Measurements from ENCODE around the gene TSHZ2.

DNA sequence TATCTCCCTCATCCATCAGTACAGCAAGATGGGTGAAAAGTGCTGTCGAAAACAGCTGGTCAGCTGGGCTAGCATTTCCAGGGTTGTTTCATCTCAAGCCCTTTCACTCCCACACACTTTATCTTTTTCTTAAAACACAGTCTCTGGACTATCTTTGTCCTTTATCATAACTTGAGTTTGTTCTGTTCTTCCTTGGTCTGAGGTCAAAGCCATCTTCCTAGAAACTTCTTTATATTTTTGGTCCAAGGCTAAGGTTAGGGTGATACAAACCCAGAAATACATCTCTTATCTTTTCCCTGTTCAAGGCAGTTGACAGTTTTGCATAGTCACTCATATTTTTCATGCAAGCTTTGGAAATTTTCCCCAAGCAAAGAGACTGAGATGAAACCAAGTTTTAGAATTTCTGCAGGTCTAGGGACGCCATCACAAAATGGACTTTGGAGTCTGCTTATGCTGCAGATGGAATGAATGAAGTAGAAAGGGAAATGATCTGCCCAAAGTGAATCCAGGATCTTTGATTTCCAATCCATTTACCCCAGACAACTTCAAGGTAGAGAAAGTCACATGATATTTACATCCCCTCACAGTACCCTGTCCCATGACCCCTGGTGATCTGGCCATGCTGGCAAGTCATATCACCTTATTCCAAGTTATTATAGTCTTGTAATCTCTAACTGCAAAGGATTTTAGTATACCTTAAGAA, 324.4 kb downstream of the TSHZ2 start:
- TF ChIP-seq GATA2 (IDR thresholded peaks at IDR 0.05; ENCODE audit: low read depth, low read length) (no peak), GATA3 (IDR thresholded peaks at IDR 0.05; ENCODE audit: low read depth, low read length) (no peak)
